Smooth muscle cell (in vitro differentiated cells): ENCODE results near the gene UBA1. TPM values are rescaled to one million over a fixed set of nuclear protein-coding genes. Genes with fewer than 3 reads are reported as not detected.

Source experiments
- DNase-seq: peaks from one replicate; lab custom pipeline; 2025; ENCODE audit not compliant: unreplicated experiment; lab: John Stamatoyannopoulos, UW
- H2AFZ ChIP-seq: fragments of 200-600 bp; sonication (generic); 2 replicates; pipeline ENCODE4 v1.6.0; 2016; ENCODE audit warnings: antibody characterized with exemption, low read depth, mild to moderate bottlenecking
- H3F3A ChIP-seq: fragments of 200-600 bp; sonication (generic); 2 replicates; pipeline ENCODE4 v1.6.0; 2017; ENCODE audit warnings: antibody characterized with exemption, low read depth
- H3K27ac ChIP-seq: fragments of 200-600 bp; sonication (generic); 2 replicates; pipeline ENCODE4 v1.5.1; 2016; ENCODE audit warnings: low read depth, mild to moderate bottlenecking
- H3K27me3 ChIP-seq: fragments of 200-600 bp; sonication (generic); 2 replicates; pipeline ENCODE4 v1.6.1; 2016; ENCODE audit warnings: low read depth, mild to moderate bottlenecking
- H3K36me3 ChIP-seq: fragments of 200-600 bp; sonication (generic); 2 replicates; pipeline ENCODE4 v1.5.1; 2016; ENCODE audit warnings: low read depth
- H3K4me1 ChIP-seq: fragments of 200-600 bp; sonication (generic); 2 replicates; pipeline ENCODE4 v1.5.1; 2016; ENCODE audit warnings: low read depth
- H3K4me2 ChIP-seq: fragments of 200-600 bp; sonication (generic); 2 replicates; pipeline ENCODE4 v1.6.0; 2016; ENCODE audit warnings: mild to moderate bottlenecking
- H3K4me3 ChIP-seq: fragments of 200-600 bp; sonication (generic); 2 replicates; pipeline ENCODE4 v1.5.1; 2016; ENCODE audit warnings: mild to moderate bottlenecking
- H3K79me2 ChIP-seq: fragments of 200-600 bp; sonication (generic); 2 replicates; pipeline ENCODE4 v1.6.0; 2016; ENCODE audit warnings: low read depth, mild to moderate bottlenecking
- H3K9ac ChIP-seq: fragments of 200-600 bp; sonication (generic); 2 replicates; pipeline ENCODE4 v1.6.0; 2016; ENCODE audit warnings: low read depth
- H3K9me3 ChIP-seq: fragments of 200-600 bp; sonication (generic); replicated peaks from 2 replicates; pipeline ENCODE4 v1.5.1; 2016; ENCODE audit warnings: low read depth
- H4K20me1 ChIP-seq: fragments of 200-600 bp; sonication (generic); 2 replicates; pipeline ENCODE4 v1.6.0; 2016; ENCODE audit warnings: low read depth
- CTCF ChIP-seq: fragments of 200-600 bp; sonication (generic); IDR thresholded peaks from 2 replicates; pipeline ENCODE4 v1.5.1; 2017; ENCODE audit warnings: borderline replicate concordance, mild to moderate bottlenecking, antibody characterized with exemption; ENCODE audit not compliant: insufficient read depth, poor library complexity, severe bottlenecking
- WGBS: methylation state at CpG from one replicate; pipeline ENCODE4 v1.1.7; 2016; ENCODE audit warnings: low lambda C conversion rate; 5-methylcytosine and 5-hydroxymethylcytosine counted together
- polyA plus RNA-seq: library from polyadenylated mRNA; unstranded; fragments of >200 nt; fragmentation: Nextera tagmentation; extraction: Ambion mirVana; gene quantifications from 2 replicates; pipeline ENCODE4 v1.2.1, GENCODE V29; 2016
- total RNA-seq: library from RNA; depleted of rRNA; stranded (reverse); fragments of >200 nt; gene quantifications from 2 replicates; pipeline ENCODE4 v1.2.3, GENCODE V29; 2014

The UBA1 gene
- total and polyA plus RNA-seq, 2 experiments from 2014 or later = 223 to 246 TPM

GRCh38 chrX:47199286-47199685 is 5.7 kb downstream of the UBA1 start:
- Histone ChIP-seq H3F3A (no peaks in the 10 kb centered on the region), H3K79me2 (peaks cover 58% of the 10 kb centered on the region), H3K4me2 (no peak overlapping the region), H3K4me1 (peaks cover 33% of the 10 kb centered on the region), H3K27ac (no peak overlapping the region), H2AFZ (no peak overlapping the region), H3K36me3 (peaks cover 6% of the 10 kb centered on the region), H3K9ac (no peak overlapping the region), H3K9me3 (no peaks in the 10 kb centered on the region), H3K4me3 (no peak overlapping the region), H3K27me3 (no peaks in the 10 kb centered on the region), H4K20me1 (peaks cover 97% of the 10 kb centered on the region)
- TF ChIP-seq CTCF = no peak
- WGBS = 97% methylated on average over 10 of the region's 10 CpGs
- DNase-seq = no peak

GRCh38 chrX:47200385-47201150 is 6.9 kb downstream of the UBA1 start:
- Histone ChIP-seq H3K36me3 (peaks cover 13% of the 10 kb centered on the region), H3K79me2 (peaks cover 46% of the 10 kb centered on the region), H3K9me3 (no peaks in the 10 kb centered on the region), H3F3A (no peaks in the 10 kb centered on the region), H2AFZ (no peak overlapping the region), H3K4me3 (no peak overlapping the region), H3K4me1 (peaks cover 25% of the 10 kb centered on the region), H4K20me1 (peaks cover 97% of the 10 kb centered on the region), H3K27me3 (no peaks in the 10 kb centered on the region), H3K9ac (no peak overlapping the region), H3K27ac (no peak overlapping the region), H3K4me2 (no peak overlapping the region)
- 97% methylated on average over 9 of the region's 9 CpGs for WGBS
- TF ChIP-seq CTCF = no peak
- no peak for DNase-seq

GRCh38 chrX:47201345-47201944 is 7.8 kb downstream of the UBA1 start:
- no peak overlapping the region for H3K9ac ChIP-seq
- H3K27me3 ChIP-seq = no peaks in the 10 kb centered on the region
- no peak overlapping the region for H3K27ac ChIP-seq
- H4K20me1 ChIP-seq = peaks cover 97% of the 10 kb centered on the region
- H3K36me3 ChIP-seq = peaks cover 20% of the 10 kb centered on the region
- no peak for TF ChIP-seq CTCF
- H3K4me3 ChIP-seq = no peak overlapping the region
- WGBS = 86% methylated on average over 9 of the region's 9 CpGs
- H3F3A ChIP-seq = no peaks in the 10 kb centered on the region
- no peak overlapping the region for H2AFZ ChIP-seq
- peaks cover 37% of the 10 kb centered on the region for H3K79me2 ChIP-seq
- H3K9me3 ChIP-seq = no peaks in the 10 kb centered on the region
- H3K4me2 ChIP-seq = no peak overlapping the region
- no peak for DNase-seq
- H3K4me1 ChIP-seq = peaks cover 16% of the 10 kb centered on the region
